Colonic mucosa (tissue), 4 donors: ENCODE data around the gene CALM3. TPM values are rescaled to one million over a fixed set of nuclear protein-coding genes. Genes with fewer than 3 reads are reported as not detected.

Source experiments
- DNase-seq: peaks from one replicate; pipeline ENCODE4 v3.0.0-alpha.2; 2020
- H3K27ac ChIP-seq: fragments of 200-600 bp; one replicate; pipeline ENCODE4 v1.8.0; 2021
- H3K27me3 ChIP-seq: fragments of 200-600 bp; one replicate; pipeline ENCODE4 v1.8.0; 2021
- H3K36me3 ChIP-seq: fragments of 200-600 bp; one replicate; pipeline ENCODE4 v1.8.0; 2021
- H3K4me1 ChIP-seq: fragments of 200-600 bp; one replicate; pipeline ENCODE4 v1.8.0; 2021; ENCODE audit warnings: mild to moderate bottlenecking
- H3K4me3 ChIP-seq: fragments of 200-600 bp; one replicate; pipeline ENCODE4 v1.8.0; 2021
- H3K9ac ChIP-seq, 2 donors: one replicate each; pipeline ENCODE4 v1.7.0; 2013; ENCODE audit warnings: control low read depth in 2 of 2, low read depth in 2 of 2, low read length in 2 of 2
- H3K9me3 ChIP-seq: fragments of 200-600 bp; one replicate; pipeline ENCODE4 v1.8.0; 2021
- intact Hi-C: fragments of 100-400 bp; cut with DNase I; formaldehyde crosslinking; loops from one replicate; pipeline ENCODE4 v1.14.1; 2022
- total RNA-seq, 2 donors: library from RNA; stranded (reverse); fragmentation: NEBNext Ultra II Directional in 1 of 2; extraction: Animal tissue kit (Norgen Biotek cat#: 25700) in 1 of 2; gene quantifications; one replicate each; pipeline ENCODE4 v1.2.1, GENCODE V29; 2021
- TF ChIP-seq, protein P1 (sequence below): fragments of 200-600 bp; IDR thresholded peaks from one replicate; pipeline ENCODE4 v1.8.0; 2022; ENCODE audit warnings: antibody characterized with exemption, mild to moderate bottlenecking
- donor health status: healthy.
- donor health status: DM: no; HTN: no; CAD: no.
- donor health status: DM: no; HTN: no; CAD: no.

The CALM3 gene
- total RNA-seq, 2 donors from 2014 or later, result 309 to 444 TPM

DNA sequence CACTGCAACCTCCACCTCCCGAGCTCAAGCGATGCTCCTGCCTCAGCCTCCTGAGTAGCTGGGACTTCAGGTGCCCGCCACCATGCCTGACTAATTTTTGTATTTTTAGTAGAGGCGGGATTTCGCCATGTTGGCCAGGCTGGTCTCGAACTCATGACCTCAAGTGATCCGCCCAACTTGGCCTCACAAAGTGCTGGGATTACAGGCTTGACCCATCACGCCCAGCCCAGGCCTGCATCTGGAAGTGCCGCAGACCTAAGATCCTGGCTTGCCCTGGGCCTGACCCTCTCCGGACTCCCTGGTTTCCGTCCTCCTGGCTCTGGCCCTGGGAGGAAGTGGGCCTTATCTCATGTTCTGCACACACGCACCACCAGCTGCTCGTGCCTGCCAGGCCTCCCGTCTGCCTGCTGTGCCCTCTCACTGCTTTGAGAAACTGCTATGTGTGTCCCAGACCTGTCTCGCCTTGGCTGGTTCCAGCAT, 28.5 kb downstream of the CALM3 start:
- no peak overlapping the region for H3K9ac ChIP-seq
- intact Hi-C loops, result no loop called here

DNA sequence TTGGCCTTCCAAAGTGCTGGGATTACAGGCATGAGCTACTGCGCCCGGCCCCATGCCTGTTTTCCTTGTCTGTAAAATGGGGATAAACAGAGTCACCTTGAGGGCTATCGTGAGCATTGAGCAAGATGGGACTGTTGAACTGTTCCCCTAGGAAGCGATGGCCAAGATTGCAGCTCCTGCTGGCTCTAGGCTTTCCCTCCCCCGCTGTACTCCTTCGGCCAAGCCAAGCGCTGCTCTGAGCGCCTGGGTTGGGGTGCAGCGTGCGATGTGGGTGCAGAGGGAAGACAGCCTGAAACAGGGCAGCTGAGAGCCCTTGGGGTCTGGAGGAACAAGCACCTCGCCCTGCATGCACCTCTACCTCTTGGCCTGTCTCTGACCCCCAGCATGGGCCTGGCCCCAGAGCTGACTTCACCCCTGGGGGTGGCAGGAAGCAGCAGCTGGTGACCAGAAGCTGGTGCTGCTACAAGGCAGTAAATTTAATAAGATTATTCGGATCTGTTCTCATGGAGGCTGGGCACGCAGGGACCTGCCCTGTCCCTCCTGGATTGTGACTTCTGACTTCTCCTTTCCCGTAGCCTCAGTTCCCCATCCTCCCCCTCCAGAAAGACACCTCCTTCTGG, 29.6 kb downstream of the CALM3 start:
- intact Hi-C loops, result no loop called here
- H3K27ac ChIP-seq, result no peak overlapping the region
- peaks cover 5% of the 10 kb centered on the region for H3K27me3 ChIP-seq
- H3K9ac ChIP-seq, result no peak overlapping the region
- TF ChIP-seq, protein P1, sequence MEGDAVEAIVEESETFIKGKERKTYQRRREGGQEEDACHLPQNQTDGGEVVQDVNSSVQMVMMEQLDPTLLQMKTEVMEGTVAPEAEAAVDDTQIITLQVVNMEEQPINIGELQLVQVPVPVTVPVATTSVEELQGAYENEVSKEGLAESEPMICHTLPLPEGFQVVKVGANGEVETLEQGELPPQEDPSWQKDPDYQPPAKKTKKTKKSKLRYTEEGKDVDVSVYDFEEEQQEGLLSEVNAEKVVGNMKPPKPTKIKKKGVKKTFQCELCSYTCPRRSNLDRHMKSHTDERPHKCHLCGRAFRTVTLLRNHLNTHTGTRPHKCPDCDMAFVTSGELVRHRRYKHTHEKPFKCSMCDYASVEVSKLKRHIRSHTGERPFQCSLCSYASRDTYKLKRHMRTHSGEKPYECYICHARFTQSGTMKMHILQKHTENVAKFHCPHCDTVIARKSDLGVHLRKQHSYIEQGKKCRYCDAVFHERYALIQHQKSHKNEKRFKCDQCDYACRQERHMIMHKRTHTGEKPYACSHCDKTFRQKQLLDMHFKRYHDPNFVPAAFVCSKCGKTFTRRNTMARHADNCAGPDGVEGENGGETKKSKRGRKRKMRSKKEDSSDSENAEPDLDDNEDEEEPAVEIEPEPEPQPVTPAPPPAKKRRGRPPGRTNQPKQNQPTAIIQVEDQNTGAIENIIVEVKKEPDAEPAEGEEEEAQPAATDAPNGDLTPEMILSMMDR, result no peak
- no peaks in the 10 kb centered on the region for H3K36me3 ChIP-seq
- peaks cover 5% of the 10 kb centered on the region for H3K4me1 ChIP-seq
- H3K4me3 ChIP-seq, result no peak overlapping the region
- no peaks in the 10 kb centered on the region for H3K9me3 ChIP-seq
- DNase-seq, result no peak

More for the DNA sequence above, 28.5 kb downstream of the CALM3 start:
- Histone ChIP-seq H3K27ac (no peak overlapping the region), H3K27me3 (no peaks in the 10 kb centered on the region), H3K4me1 (peaks cover 5% of the 10 kb centered on the region), H3K4me3 (no peak overlapping the region), H3K36me3 (no peaks in the 10 kb centered on the region), H3K9me3 (no peaks in the 10 kb centered on the region)
- no peak for DNase-seq
- TF ChIP-seq, protein P1, result no peak

DNA sequence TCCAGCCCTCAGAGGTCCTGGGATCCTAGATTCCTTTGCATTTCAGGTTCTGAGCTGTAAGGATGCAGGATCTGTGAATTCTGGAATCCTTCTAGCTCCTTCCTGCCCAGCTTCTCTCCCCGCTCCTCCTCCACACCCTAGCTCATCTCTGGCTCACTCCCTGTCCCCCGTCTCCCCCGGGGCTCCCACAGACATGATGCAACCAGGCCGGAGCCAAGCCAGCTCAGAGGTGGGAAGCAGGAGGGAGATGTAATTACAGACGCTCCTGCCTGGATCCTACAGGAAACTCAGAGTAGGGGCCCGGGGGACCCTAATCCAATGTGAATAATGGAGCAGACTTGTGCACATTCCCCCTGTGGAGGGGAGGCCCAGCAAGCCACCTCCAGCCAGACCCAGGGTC, 30.4 kb downstream of the CALM3 start:
- peaks cover 5% of the 10 kb centered on the region for H3K4me1 ChIP-seq
- TF ChIP-seq, protein P1, result no peak
- no peaks in the 10 kb centered on the region for H3K36me3 ChIP-seq
- no peak overlapping the region for H3K9ac ChIP-seq
- H3K27ac ChIP-seq, result no peak overlapping the region
- intact Hi-C loops, result no loop called here
- peaks cover 13% of the 10 kb centered on the region for H3K27me3 ChIP-seq
- no peak for DNase-seq
- no peak overlapping the region for H3K4me3 ChIP-seq
- no peaks in the 10 kb centered on the region for H3K9me3 ChIP-seq

DNA sequence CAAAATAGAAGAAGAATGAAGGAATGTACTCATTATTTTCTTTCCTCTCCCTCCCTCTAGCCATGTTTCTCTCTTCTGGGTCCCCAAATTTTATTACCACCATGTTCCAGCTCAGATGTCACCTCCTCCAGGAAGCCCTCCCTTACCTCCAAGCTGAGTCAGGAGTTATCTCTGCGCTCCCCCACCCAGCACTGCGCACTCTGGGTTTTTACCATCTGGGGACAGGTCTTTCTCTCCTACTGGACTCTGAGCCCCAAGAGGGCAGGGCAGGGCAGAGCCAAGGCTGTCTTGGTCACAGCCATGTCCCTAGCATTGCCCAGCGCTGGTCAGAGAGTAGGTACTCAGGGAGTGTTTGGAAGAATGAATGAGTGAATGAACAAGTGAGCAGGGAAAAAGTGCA, 32.0 kb downstream of the CALM3 start:
- Histone ChIP-seq H3K4me3 (no peak overlapping the region), H3K36me3 (no peaks in the 10 kb centered on the region), H3K27ac (no peak overlapping the region), H3K27me3 (peaks cover 20% of the 10 kb centered on the region), H3K9ac (peak overlapping the region in 1 of 2 donors; percentile 39), H3K9me3 (no peaks in the 10 kb centered on the region), H3K4me1 (peaks cover 5% of the 10 kb centered on the region)
- TF ChIP-seq, protein P1, result no peak
- DNase-seq, result no peak
- intact Hi-C loops, result no loop called here

DNA sequence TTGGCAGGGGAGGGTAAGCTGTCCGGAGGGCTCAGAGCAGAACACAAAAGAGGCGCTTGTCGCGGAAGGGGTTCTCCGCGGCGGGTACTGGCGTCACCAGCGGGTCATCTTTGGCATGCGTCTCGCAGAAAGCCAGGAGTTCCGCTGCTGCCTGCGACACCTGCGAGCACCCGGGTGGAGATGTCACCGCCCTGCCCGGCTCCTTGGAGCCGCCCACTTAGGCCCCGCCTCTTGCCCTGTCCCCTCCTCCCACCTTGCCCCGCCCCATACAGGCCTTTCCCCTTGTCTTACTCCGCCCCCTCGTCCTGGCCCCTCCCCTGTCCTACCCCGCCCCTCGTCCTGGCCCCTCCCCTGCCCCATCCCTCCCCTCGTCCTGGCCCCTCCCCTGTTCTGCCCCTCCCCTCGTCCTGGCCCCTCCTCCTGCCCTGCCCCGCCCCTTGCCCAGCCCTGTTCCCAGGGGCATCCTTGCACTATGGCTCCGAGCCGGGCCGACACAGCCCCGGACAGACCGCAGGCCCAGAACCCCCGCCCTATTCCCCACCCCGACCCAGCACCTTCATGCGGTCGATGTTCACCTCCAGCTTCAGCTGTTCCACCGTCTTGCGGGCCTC, 33.0 kb downstream of the CALM3 start:
- intact Hi-C loops, result no loop called here
- Histone ChIP-seq H3K36me3 (no peaks in the 10 kb centered on the region), H3K27me3 (peaks cover 23% of the 10 kb centered on the region), H3K4me1 (peaks cover 12% of the 10 kb centered on the region), H3K27ac (no peak overlapping the region), H3K9me3 (no peaks in the 10 kb centered on the region), H3K9ac (peak overlapping the region in 1 of 2 donors; percentile 51), H3K4me3 (peak overlapping the region; percentile 23)
- peak; percentile 97 for DNase-seq
- TF ChIP-seq, protein P1, result no peak
